PC-3 (cell line): Measurements from ENCODE around the gene ATF7IP.

ENCODE experiments used
- CTCF ChIP-seq: fragments of 300-600 bp; sonication (generic); conservative IDR thresholded peaks from 2 replicates; pipeline ENCODE4 v1.5.1; 2017; ENCODE audit warnings: antibody characterized with exemption, low read depth, mild to moderate bottlenecking, low read length
- EZH2phosphoT487 ChIP-seq: fragments of 300-600 bp; sonication (generic); IDR thresholded peaks from 2 replicates; pipeline ENCODE4 v1.6.1; 2018; ENCODE audit warnings: mild to moderate bottlenecking, antibody characterized with exemption, low read length, borderline replicate concordance

GRCh38 chr12:14362352-14362751, 3.1 kb upstream of the ATF7IP start:
- TF ChIP-seq CTCF (no peak), EZH2phosphoT487 (no peak)
